HG02642 (cell line): ENCODE data around the gene PNPLA4.

Experiments used
- ATAC-seq: cut with Tn5 transposase; IDR thresholded peaks from one replicate; pipeline ENCODE4 v1.9.1; 2021; ENCODE audit warnings: mild to moderate bottlenecking; ENCODE audit not compliant: unreplicated experiment, poor library complexity

Gene PNPLA4, protein sequence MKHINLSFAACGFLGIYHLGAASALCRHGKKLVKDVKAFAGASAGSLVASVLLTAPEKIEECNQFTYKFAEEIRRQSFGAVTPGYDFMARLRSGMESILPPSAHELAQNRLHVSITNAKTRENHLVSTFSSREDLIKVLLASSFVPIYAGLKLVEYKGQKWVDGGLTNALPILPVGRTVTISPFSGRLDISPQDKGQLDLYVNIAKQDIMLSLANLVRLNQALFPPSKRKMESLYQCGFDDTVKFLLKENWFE

DNA sequence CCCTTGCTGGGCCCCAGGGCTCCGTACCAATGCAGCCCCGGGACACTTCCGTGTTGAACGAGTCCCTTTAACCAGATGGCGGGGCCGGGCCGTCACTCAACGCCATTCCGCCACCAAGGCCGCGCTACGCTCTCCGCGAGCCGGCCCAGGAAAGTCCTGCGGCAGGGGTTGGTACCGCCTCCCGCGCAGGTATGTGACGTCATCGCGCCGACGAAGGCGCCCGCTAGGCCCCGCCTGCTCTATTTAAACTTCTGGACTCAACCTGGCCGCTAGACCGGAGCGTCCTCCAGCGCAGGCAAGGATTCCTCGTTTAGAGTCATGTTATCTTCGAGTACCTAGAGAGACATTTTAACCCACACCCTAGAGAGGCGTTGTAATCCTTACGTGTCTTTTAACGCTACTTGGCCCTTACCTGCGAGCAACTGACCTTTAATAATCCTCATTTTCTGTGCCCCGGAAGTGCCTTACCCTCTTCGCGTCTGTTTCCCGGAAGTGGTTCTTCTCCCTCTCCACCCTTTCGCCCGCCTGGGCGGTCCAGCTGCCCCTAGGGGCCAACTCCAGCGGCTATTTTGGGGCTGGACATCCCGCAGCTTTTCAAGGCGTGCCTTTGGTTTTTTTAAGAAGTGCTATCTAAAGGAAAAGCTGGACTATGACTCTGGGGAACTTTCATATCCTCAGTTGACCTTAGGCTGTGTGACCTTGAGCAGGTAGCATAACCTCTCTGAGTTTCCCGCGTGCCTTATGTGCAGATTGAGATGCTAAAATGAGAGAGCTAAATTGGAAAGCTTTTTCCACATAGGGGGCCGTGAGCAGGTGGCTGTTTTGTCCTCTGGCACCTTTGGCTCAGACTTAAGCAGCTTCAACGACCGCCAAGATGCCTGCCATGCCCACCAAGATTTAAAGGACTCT is at the start of gene PNPLA4:
Gene PNPLA4 (minus strand): TSS at position 155 of the 909 bp plus-strand sequence. CDS start 1,294 bp downstream, outside the sequence.
- peak; percentile 93 for ATAC-seq

DNA sequence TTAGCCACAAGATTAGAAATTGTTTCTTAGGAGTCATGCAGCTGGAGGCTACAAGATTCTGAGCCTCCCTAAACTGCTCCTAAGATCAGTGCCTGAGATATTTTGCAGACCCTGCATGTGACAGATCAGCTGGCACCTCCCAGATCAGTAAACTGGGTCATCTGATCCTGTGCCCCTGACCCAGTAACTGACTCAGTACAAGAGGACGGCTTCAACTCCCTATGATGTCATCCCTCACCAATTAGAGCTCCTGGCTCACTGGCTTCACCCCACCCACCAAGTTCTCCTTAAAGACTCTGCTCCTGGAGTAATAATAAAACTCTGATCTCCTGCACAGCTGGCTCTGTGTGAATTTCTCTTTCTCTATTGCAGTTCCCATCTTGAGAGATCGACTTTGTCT is 45.4 kb upstream of the PNPLA4 start:
- ATAC-seq = no peak

DNA sequence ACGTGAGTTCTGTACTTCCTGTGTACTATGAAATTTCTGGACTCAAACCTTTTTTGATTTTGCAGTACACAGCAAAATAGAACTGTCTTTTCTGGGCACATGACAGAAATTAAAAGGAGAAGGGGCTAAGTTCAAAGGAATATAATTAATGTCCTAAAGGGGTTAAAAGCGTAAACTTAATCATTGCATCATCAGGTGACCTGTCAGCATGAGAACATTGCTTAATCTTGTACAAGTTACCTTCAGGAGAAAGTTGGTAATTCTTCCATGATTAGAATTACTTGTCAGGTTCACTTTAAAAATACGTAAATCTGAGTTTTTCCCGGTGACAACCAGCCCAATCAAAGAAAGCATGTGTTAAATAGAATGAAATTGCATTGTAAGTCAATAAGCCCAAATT is 43.2 kb upstream of the PNPLA4 start:
- no peak for ATAC-seq

DNA sequence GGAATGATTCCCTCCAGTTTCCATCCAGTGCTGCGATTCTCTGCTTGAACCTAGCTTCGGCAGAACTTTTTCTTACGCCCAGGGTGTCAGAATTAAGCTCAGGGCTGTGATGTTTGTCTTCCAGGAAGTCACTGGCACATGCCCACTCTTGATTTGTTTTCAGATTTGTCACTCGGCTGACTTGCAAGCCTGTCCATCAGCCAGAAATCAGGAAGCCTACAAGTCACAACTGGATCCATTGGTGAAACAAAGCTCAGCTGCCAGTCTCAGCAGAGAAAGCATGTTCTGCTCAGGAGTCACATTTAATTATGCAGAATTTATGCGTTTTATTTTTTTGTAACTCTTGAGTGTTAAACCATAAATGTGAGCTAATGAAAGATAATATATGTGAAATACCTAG is 38.2 kb upstream of the PNPLA4 start:
- ATAC-seq = no peak

DNA sequence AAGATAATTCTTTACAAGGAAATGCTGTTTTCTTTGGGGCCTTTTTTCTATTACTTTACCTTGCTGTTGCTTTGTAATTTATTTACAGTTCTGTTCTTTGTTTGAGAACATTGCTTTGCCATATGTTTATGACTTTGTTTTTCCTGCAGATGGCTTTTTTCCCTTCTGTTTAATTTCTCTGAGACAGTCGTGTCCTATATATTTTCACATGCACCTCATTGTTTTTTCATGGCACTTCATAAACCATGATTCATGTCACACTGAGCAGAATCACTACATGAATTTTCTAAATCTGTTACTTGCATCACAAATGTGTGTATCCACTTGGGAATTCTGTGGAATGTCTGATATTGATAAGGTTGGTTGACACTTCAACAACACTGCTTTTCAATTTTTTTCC is 33.0 kb upstream of the PNPLA4 start:
- ATAC-seq = no peak

DNA sequence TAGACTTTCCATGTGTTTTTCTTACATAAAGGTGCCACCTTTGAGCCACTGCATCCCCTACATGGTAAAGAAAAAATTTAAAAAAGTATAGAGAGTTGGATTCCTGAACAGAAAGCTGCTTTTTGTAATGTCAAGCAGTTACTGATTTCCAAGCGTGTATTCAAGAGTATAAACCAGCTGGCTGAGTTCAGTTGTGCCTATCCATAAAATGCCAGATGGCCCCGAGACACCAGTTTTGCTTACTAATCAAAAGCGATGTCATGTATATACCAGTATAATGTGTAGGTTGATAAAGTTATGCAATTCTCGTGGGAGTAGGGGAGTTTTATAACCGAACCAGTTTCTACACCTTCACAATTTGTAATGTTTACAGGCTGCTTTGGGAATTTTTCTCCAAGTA is 26.2 kb upstream of the PNPLA4 start:
- ATAC-seq = no peak

DNA sequence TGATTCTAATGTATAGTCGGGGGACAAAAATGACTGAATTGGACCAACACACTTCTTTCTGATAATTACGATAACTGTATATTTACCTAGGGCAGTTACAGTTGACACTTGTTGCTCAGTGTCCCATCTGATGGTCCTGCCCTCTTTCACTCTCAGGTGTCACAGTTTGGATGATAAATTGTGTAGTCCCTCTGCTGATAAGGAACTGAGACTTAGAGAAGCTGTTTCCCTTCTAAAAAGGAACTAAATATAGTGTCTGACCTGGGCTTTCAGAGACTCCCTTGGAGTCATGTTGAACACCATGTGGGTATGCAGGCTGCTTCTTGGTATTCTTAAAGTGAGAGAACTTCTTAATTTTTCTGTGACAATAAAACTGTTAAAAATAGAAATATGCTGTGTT is 23.7 kb upstream of the PNPLA4 start:
- ATAC-seq = peak; percentile 95

DNA sequence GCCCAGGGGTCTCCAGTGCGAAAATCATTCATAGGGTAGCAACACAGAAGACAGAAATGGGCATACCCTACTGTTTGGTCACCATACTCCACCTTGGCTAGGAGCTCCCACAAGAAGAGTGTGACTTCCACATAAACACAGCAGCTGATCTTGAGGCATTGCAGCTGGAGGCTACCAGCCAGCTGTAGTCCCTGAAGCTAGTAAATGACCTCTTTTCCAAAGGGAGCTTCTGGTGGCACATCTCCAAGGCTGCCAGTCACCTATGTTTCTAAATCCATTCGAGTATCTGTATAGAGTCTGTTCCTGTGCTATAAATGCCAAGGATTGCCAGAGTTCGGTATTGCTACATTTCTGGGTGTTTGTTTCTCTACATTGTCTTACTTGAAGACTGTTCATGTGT is 21.3 kb upstream of the PNPLA4 start:
- no peak for ATAC-seq

DNA sequence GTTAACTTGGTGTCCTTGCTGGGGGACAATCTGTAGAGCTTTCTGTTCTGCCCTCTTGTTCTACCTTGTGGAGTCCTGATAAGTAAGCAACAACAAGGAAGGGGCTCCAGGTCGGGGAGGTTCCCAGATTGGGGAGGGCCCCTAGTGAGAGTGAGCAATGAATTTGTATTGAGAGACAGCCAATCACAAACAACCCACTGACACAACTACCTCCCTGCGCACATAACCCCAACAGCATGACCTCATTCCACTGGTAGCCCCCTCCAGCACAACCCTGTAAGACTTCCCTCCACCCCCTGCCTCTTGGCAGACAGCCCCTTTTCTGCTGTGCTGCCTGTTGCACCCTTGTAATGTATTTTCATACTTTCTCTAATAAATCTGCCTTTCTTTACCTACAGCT is 19.7 kb upstream of the PNPLA4 start:
- ATAC-seq = no peak

DNA sequence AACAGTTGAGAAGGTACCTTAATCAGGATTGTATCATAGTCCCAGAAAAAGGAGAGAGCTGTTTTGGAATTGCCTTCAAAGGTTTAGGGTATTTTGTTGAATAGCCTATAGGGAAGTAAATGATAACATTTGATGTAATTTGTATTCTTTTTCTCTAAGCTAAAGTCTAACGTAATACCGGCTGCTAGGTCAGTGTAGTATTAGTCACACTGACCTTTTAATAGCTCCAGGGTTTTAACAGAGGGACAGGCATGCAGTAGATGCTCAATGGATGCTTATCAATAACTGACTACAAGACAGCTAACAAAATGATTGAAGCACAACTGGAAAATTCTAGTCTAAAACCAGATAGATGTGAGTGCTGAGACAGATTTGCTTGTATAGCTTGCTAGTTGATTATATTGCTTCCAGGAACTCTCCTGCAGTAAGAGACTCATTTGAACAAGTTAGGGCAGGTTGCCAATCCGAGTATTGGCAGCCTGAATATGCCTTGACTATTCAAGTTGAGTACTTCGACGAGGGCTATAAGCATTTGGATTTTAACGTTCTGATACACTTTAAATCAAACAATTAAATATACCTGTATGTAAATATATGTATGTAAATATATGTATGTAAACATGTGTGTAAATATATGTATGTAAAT is 16.5 kb upstream of the PNPLA4 start:
- no peak for ATAC-seq

DNA sequence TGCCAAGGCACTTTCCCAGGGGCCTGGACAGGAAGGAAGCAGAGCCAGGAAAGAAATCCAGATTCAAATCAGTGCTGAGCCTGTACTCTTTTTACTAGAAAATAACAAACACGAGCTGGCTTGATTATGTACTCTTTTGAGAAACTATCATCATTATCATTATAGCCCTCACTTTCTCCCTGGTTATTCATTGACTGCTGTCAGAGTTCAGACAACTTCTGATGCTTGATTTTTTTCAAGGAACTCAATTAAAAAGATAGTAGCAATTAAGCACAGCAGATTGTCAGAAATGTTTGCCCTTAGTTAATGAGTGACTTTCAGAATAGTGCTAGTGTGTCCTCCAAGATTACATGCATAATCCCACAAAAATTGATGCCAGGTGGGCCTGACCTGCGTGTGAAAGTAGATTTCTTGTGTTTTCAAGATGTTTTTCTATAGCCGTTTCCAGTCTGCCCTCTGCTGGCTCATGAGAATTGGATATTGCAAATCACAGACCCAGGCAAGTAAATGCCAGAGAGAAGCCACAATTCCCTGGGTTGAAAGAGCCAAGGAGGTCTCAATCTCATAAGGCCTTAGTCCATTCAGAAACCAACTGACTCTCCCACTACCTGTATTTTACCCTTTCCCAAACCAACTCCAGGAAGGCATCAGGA is 14.3 kb upstream of the PNPLA4 start:
- ATAC-seq = no peak

DNA sequence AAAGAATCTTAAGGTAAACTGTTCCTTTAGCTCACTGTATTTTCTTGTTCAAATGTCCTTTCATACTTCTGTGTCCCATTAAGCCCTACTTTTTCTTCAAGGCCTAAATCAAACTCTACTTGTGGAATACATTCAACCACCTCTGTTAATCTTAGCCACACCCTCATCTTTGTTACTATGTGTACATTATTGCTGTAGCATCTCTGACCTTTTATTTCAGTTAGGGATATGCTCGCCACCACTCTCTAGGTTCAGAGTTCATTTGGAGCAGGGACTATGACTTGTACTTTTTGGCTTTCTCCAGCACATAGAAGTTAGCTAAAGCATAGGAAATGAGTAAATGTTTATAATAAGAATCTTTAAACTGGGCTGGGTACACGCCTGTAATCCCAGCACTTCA is 6.8 kb upstream of the PNPLA4 start:
- no peak for ATAC-seq

DNA sequence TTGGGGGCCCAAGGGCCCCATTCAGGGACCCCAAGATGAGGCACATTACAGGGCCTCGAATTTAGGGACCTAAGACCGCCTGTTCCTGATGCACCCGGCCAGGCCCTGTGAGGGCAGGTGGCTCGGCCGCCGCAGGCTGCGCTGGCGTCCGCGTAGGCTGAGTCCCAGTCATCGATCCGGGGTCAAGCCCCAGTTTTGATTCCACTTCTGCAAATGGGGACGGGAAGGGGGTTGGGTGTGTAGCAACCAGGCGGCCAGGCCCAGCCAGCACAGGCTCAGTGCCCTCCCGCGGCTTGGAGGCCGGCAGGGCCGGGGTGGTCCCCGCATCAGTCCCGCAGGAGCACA is 327 bp downstream of the PNPLA4 start:
- peak; percentile 59 for ATAC-seq

DNA sequence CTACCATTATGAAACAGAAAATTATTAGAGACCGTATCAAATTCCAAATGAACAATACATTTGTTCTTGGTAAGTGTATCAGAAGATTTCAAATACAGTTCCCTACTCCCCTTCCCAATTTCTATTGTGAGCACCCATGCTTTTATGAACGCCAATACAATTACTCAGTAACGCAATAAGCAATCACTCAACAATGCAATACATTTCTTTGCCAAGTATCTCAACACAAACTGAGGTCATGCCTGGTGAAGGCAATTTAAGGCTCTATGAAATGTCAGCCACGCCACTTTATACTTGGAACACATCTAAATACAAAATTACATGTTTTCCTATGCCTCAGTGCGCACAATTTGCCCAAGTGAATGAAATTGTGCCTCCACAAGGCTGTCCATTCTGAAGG is 712 bp downstream of the PNPLA4 start:
- ATAC-seq = no peak

DNA sequence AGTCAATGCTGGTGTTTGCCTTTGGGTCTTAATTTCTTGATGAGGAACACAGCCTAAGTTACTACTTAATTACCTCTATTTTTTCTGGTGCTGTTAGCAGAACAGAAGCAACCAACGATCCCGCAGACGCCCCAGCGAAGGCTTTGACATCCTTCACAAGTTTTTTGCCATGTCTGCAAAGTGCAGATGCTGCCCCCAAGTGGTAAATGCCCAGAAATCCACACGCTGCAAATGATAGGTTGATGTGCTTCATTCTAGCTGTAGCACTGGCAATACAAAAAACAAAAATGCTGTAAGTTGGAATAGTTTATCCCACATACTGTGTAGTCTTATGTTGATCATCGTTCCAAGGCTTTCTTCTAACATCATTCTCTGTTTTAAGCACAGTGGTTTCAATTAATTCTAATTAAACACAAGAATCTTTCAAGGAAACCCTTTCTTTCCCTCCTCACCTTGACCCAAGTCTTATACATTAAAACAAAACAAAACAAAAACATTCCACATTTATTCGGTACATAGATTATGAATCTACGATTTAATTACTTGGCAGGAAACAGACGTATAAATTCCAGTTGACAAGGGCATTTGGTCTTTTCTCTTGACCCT is 1.2 kb downstream of the PNPLA4 start:
- peak; percentile 33 for ATAC-seq

DNA sequence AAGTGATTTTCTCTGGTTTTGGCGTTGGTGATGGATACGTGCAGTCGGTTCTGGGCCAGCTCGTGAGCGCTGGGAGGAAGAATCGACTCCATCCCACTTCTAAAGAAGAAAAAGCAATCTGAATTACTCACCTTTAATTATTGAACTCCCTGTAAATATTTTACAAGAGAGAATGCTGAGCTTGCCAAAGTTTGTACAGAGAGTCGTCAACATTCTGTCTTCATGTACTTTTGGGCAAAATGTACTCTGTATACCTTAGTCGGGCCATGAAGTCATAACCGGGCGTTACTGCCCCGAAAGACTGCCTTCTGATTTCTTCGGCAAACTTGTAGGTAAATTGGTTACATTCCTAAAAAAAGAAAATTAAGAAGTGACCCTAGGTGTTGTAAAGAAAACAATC is 5.5 kb downstream of the PNPLA4 start:
- no peak for ATAC-seq

DNA sequence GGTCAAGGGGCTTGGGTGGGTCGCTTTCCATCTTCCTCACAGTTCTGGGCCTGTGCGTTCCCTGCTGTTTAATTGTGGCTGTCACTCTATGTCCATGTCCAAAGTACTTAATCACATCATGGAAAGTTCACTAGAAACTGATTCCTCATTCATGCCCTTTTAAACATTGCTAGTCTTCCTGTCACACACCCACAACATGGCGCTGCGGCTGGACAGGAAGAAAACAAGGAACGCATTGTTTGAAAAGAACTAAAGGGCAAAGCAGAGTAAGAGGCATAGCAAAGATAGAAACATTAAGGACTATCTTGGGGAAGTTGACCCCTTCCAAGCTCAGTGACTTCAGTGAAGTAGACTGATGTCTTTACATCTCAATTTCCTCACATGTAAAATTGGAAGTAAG is 18.4 kb downstream of the PNPLA4 start:
- ATAC-seq = no peak

DNA sequence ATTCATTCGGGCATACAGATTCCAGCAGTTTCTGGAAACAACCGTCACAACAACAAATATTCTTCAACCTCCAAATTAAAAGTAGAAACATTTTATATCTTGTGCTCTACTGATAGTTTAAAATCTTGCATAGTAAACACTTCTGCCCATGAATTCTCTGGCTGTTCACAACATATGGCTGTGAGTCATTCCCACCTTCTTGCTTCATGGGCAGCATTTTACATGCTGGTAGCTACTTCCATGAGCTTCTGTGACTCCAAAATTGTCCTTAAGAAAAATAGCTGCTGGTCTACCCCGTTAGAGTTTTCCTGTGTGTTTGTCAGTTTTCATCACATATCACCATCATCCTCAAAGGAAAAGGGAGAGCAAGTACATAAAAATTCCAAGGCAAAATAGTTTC is 22.7 kb downstream of the PNPLA4 start:
- ATAC-seq = no peak

DNA sequence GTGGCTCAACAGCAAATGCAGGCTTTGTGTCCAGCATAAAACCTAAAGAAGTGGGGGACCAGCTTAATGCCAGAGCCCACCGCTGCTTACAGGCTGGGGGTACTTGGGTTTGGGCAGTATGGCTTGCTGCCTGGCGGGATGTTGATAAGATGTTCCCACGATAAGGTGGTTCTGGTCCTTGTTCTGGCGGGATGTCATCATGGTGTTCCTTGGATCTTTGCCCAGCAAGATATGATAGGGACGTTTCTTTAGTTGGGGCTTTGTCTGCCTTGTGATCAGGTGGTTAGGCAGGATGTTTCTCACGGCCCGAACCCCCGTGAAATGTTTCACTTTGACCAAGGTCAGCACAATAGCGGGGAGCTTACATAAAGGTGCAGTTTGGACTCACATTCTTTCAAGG is 35.3 kb downstream of the PNPLA4 start:
- ATAC-seq = no peak

DNA sequence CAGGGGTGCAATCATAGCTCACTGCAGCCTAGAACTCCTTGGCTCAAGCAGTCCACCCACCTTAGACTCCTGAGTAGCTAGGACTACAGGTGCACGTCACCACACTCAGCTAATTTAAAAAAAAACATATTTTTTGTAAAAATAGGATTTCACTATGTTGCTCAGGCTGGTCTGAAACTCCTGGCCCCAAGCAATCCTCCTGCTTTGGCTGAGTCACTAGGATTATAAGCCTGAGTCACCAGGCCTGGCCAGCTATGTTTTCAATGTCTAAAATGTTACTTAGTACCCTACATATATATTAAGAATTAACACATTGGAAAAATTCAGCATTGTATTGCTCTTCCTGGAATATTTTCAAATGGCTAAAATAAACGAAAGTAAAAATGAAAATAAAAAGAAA is 37.5 kb downstream of the PNPLA4 start:
- no peak for ATAC-seq

DNA sequence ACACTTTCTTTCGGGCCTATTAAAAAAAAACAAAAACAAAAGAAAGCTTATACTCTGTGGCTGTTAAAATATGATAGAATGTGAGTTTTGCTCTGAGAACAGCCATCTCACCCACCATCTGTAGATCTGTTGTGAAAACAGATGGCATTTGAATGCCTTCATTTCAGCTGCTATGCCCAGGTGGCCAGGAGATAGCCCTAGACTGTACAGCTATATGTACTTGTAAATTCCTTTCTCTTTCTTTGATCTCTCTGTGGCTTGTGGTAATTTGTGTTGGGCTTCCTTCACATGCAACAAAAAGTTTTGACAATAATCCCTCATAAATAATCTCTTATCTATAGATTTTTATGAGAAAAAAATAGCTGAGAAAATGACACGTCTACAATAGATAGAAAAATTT is 38.1 kb downstream of the PNPLA4 start:
- no peak for ATAC-seq
